K562 (cell line): ENCODE measurements around the gene MFN1. TPM values are rescaled to one million over a fixed set of nuclear protein-coding genes. Genes with fewer than 3 reads are reported as not detected.

Experiments
- ATAC-seq: fragments of 200-7000 bp; cut with Tn5 transposase; 3 replicates; pipeline ENCODE4 v1.9.1; 2020; ENCODE audit warnings: moderate library complexity
- BruUV-seq: library from RNA; stranded (reverse); fragments of 400-500 nt; replicated peaks from 2 replicates; lab custom pipeline; 2021; lab: Mats Ljungman, UMichigan
- CTCF ChIA-PET: fragments of 300-600 bp; formaldehyde crosslinking; extraction: SDS; loops from one replicate; lab custom pipeline; 2021; ENCODE audit warnings: low intra/inter-chr PET ratio; lab: Yijun Ruan, JAX
- POLR2A ChIA-PET: fragments of 300-600, 350-650 bp; sonication (Branson Sonifier 250); formaldehyde crosslinking; extraction: SDS; loops from one replicate; lab custom pipeline; 2021; ENCODE audit warnings: antibody characterized with exemption, inconsistent platforms; lab: Yijun Ruan, JAX
- DNase-seq, 4 experiments: peaks; one replicate each; pipeline versions ENCODE4 v3.0.0 to v3.0.0-alpha.2; 2011 to 2018; ENCODE audit warnings: low spot score in 3 of 4, mixed read lengths in 3 of 4; ENCODE audit errors: extremely low read depth in 1 of 4
- FAIRE-seq: peaks from 2 replicates; lab custom pipeline; 2011; peaks lifted over from hg19 to GRCh38; lab: Jason Lieb, UNC
- H2AFZ ChIP-seq: 2 replicates; pipeline ENCODE4 v1.6.0; 2011; ENCODE audit warnings: low read depth, low read length, control low read depth, inconsistent platforms
- H3K27ac ChIP-seq: fragments of 200-600 bp; 3 replicates; pipeline ENCODE4 v1.8.0; 2011; ENCODE audit warnings: low read depth, mild to moderate bottlenecking, control low read depth, inconsistent platforms, low read length, moderate library complexity, mixed read lengths; ENCODE audit errors: extremely low read depth
- H3K27me3 ChIP-seq, 2 experiments: fragments of 300-600 bp in 1 of 2; 2 replicates in 1 of 2; 3 replicates in 1 of 2; pipeline versions ENCODE4 v1.6.0 to v1.8.0; 2011; ENCODE audit warnings: inconsistent platforms in 2 of 2, low read length in 2 of 2, mild to moderate bottlenecking in 1 of 2, mixed read lengths in 1 of 2, moderate library complexity in 1 of 2; ENCODE audit not compliant: control insufficient read depth in 2 of 2, insufficient read depth in 2 of 2
- H3K36me3 ChIP-seq: fragments of 300-600 bp; 3 replicates; pipeline ENCODE4 v1.8.0; 2011; ENCODE audit warnings: mild to moderate bottlenecking, low read length, inconsistent platforms; ENCODE audit not compliant: control insufficient read depth, insufficient read depth
- H3K4me1 ChIP-seq, 2 experiments: fragments of 200-600 bp in 1 of 2; replicated peaks in 1 of 2; 2 replicates in 1 of 2; 3 replicates in 1 of 2; pipeline versions ENCODE4 v1.5.1 to v1.8.0; 2011; ENCODE audit warnings: inconsistent platforms in 2 of 2, low read length in 2 of 2, mild to moderate bottlenecking in 1 of 2, mixed read lengths in 1 of 2, moderate library complexity in 1 of 2; ENCODE audit not compliant: control insufficient read depth in 2 of 2, insufficient read depth in 2 of 2
- H3K4me2 ChIP-seq: 2 replicates; pipeline ENCODE4 v1.6.1; 2011; ENCODE audit warnings: low read length, control low read depth, inconsistent platforms, mixed read lengths; ENCODE audit not compliant: insufficient read depth
- H3K4me3 ChIP-seq: fragments of 200-600 bp; sonication (generic), shearing (Covaris generic); 2 replicates; pipeline ENCODE4 v1.5.1; 2016; ENCODE audit warnings: control low read depth, inconsistent platforms
- H3K79me2 ChIP-seq: fragments of 200-600 bp; 3 replicates; pipeline ENCODE4 v1.8.0; 2011; ENCODE audit warnings: low read length, inconsistent platforms; ENCODE audit not compliant: control insufficient read depth, insufficient read depth
- H3K9ac ChIP-seq, 2 experiments: 2 replicates each; pipeline versions ENCODE4 v1.6.0 to v1.6.1; 2011; ENCODE audit warnings: low read depth in 2 of 2, low read length in 2 of 2, control low read depth in 1 of 2, inconsistent platforms in 1 of 2, mild to moderate bottlenecking in 1 of 2, mixed read lengths in 1 of 2; ENCODE audit not compliant: insufficient read depth in 1 of 2
- H3K9me1 ChIP-seq: one replicate; pipeline ENCODE4 v1.6.0; 2011; ENCODE audit warnings: inconsistent platforms, mild to moderate bottlenecking, low read length, moderate library complexity; ENCODE audit not compliant: control insufficient read depth, insufficient read depth
- H3K9me3 ChIP-seq: replicated peaks from 2 replicates; pipeline ENCODE4 v1.5.1; 2011; ENCODE audit warnings: low read depth, low read length, inconsistent platforms; ENCODE audit not compliant: control insufficient read depth, insufficient read depth
- H4K20me1 ChIP-seq: replicated peaks from 2 replicates; pipeline ENCODE4 v1.6.1; 2011; ENCODE audit warnings: low read length, inconsistent platforms, mixed read lengths; ENCODE audit not compliant: control insufficient read depth, insufficient read depth
- ELK3 ChIP-seq: fragments of 450-650 bp; formaldehyde crosslinking; IDR thresholded peaks from 2 replicates; pipeline ENCODE4 v1.4.0; 2020; ENCODE audit warnings: mild to moderate bottlenecking
- EWSR1 ChIP-seq: fragments of 450-650 bp; IDR thresholded peaks from 2 replicates; pipeline ENCODE4 v1.6.1; 2018; ENCODE audit warnings: borderline replicate concordance, mild to moderate bottlenecking, low read depth, moderate library complexity; ENCODE audit not compliant: partially characterized antibody
- HLTF ChIP-seq: fragments of 450-650 bp; IDR thresholded peaks from 2 replicates; pipeline ENCODE4 v1.6.1; 2016
- MEF2D ChIP-seq: conservative IDR thresholded peaks from 2 replicates; pipeline ENCODE4 v1.6.1; 2016; ENCODE audit warnings: low read depth, missing genetic modification characterization, missing compliant biosample characterization
- MITF ChIP-seq: IDR thresholded peaks from 2 replicates; pipeline ENCODE4 v1.6.1; 2014; ENCODE audit warnings: antibody characterized with exemption
- NCOA6 ChIP-seq: fragments of 450-650 bp; IDR thresholded peaks from 2 replicates; pipeline ENCODE4 v1.6.1; 2017; ENCODE audit warnings: mild to moderate bottlenecking
- NELFE ChIP-seq: IDR thresholded peaks from 2 replicates; pipeline ENCODE4 v1.6.1; 2011; ENCODE audit warnings: mild to moderate bottlenecking; ENCODE audit not compliant: insufficient read depth, insufficient read length
- NFXL1 ChIP-seq: fragments of 450-650 bp; formaldehyde crosslinking; IDR thresholded peaks from 2 replicates; pipeline ENCODE4 v1.4.0; 2021; ENCODE audit warnings: mild to moderate bottlenecking
- NR2C1 ChIP-seq, 2 experiments: fragments of 450-650 bp; IDR thresholded peaks; 2 replicates each; pipeline ENCODE4 v1.6.1; 2017; ENCODE audit warnings: mild to moderate bottlenecking in 2 of 2, antibody characterized with exemption in 1 of 2, inconsistent platforms in 1 of 2, missing compliant biosample characterization in 1 of 2, missing genetic modification characterization in 1 of 2
- NUFIP1 ChIP-seq: fragments of 450-650 bp; IDR thresholded peaks from 2 replicates; pipeline ENCODE4 v1.6.1; 2018; ENCODE audit not compliant: partially characterized antibody
- RBM15 ChIP-seq: fragments of 200-400 bp; formaldehyde crosslinking; IDR thresholded peaks from 2 replicates; pipeline ENCODE4 v1.6.1; 2018; ENCODE audit warnings: mild to moderate bottlenecking, low read length, moderate library complexity; ENCODE audit not compliant: insufficient read depth
- RBM39 ChIP-seq: fragments of 200-400 bp; formaldehyde crosslinking; optimal IDR thresholded peaks from 2 replicates; pipeline ENCODE3; 2018; ENCODE audit warnings: low read depth, low read length
- SIRT6 ChIP-seq: IDR thresholded peaks from one replicate; pipeline ENCODE4 v1.6.1; 2012; ENCODE audit warnings: low read depth, mild to moderate bottlenecking, control low read depth, inconsistent platforms, low read length, moderate library complexity
- SRSF3 ChIP-seq: fragments of 200-400 bp; formaldehyde crosslinking; IDR thresholded peaks from 2 replicates; pipeline ENCODE4 v1.6.1; 2016; ENCODE audit warnings: mild to moderate bottlenecking, low read length, moderate library complexity; ENCODE audit not compliant: insufficient read depth
- ZEB2 ChIP-seq: fragments of 450-650 bp; IDR thresholded peaks from 2 replicates; pipeline ENCODE4 v1.6.1; 2016
- ZNF175 ChIP-seq: fragments of 200-800 bp; sonication (Bioruptor generic); IDR thresholded peaks from 2 replicates; pipeline ENCODE4 v1.6.1; 2016; ENCODE audit warnings: low read depth, mild to moderate bottlenecking, missing genetic modification characterization, missing compliant biosample characterization
- ZNF280A ChIP-seq: fragments of 450-650 bp; IDR thresholded peaks from 2 replicates; pipeline ENCODE4 v1.6.1; 2018; ENCODE audit warnings: mild to moderate bottlenecking, low read depth; ENCODE audit not compliant: partially characterized antibody
- ZNF695 ChIP-seq: fragments of 450-650 bp; formaldehyde crosslinking; IDR thresholded peaks from 2 replicates; pipeline ENCODE4 v1.4.0; 2020; ENCODE audit warnings: mild to moderate bottlenecking, moderate library complexity
- ZNF717 ChIP-seq: fragments of 250-450 bp; sonication (Bioruptor Pico); IDR thresholded peaks from 2 replicates; pipeline ENCODE4 v1.5.0; 2021
- WGBS: fragments of 100-300 bp; shearing (Covaris generic); methylation state at CpG from one replicate; pipeline ENCODE4 v1.1.6; 2016; ENCODE audit warnings: low coverage, mixed read lengths; ENCODE audit not compliant: insufficient coverage; ENCODE audit errors: missing lambda C conversion rate; 5-methylcytosine and 5-hydroxymethylcytosine counted together
- in situ Hi-C: fragments of 300-500 bp; cut with MboI; formaldehyde crosslinking; loops from 4 replicates; pipeline ENCODE4 v1.15.0; 2018; ENCODE audit warnings: inconsistent platforms, mixed read lengths
- intact Hi-C: fragments of 100-400 bp; cut with micrococcal nuclease; formaldehyde crosslinking; loops from 2 replicates; pipeline ENCODE4 v1.14.2; 2022
- polyA plus RNA-seq, 8 experiments: library from polyadenylated mRNA; depleted of rRNA in 4 of 8; stranded (reverse) in 5 of 8; unstranded in 3 of 8; fragments of >200 nt; fragmentation: Nextera tagmentation in 2 of 8; fragmentation: Illumina TruSeq in 1 of 8; extraction: Ambion mirVana in 2 of 8; extraction: Trizol in 1 of 8; gene quantifications; 2 replicates each; pipeline versions ENCODE4 v1.2.1 to v1.2.3, GENCODE V29; 2011 to 2014; ENCODE audit warnings: inconsistent platforms in 1 of 8, missing spikeins in 1 of 8
- total RNA-seq, 7 experiments: library from RNA; depleted of rRNA in 6 of 7; stranded (reverse); fragments of >200 nt in 6 of 7; fragmentation: Illumina TruSeq in 2 of 7; extraction: Trizol in 2 of 7; gene quantifications; 2 replicates each; pipeline versions ENCODE4 v1.2.1 to v1.2.3, GENCODE V29; 2011 to 2021; ENCODE audit warnings: low replicate concordance in 1 of 7

MFN1 gene
- total and polyA plus RNA-seq, 9 of the 15 experiments (the other 6 are each of a cell fraction or from before 2014, with no cell fraction given), result 10.5 to 42.7 (median 22.6) TPM

GRCh38 chr3:179432451-179432850 lies 84.9 kb downstream of the MFN1 start:
- Histone ChIP-seq H3K36me3 (no peaks in the 10 kb centered on the region; the same call in 2 of the 3 replicates), H3K79me2 (peaks cover 29% of the 10 kb centered on the region; the same call in 2 of the 3 replicates), H3K4me1 (no peaks in the 10 kb centered on the region; a peak in 1 of 5 replicates), H3K9me1 (no peaks in the 10 kb centered on the region), H3K4me2 (no peak overlapping the region), H3K27me3 (no peaks in the 10 kb centered on the region), H3K9me3 (no peaks in the 10 kb centered on the region), H3K4me3 (no peak overlapping the region), H4K20me1 (no peaks in the 10 kb centered on the region), H3K27ac (no peak overlapping the region), H2AFZ (no peak overlapping the region), H3K9ac (no peak overlapping the region)
- TF ChIP-seq SIRT6 (no peak), ZNF717 (CRISPR knock-in tag) (no peak), ZNF695 (CRISPR knock-in tag) (no peak), ZEB2 (no peak), NR2C1 (IDR thresholded peaks at IDR 0.05) (no peak), NR2C1 (tag; IDR thresholded peaks at IDR 0.05) (no peak), SRSF3 (no peak), NCOA6 (no peak), RBM39 (no peak), HLTF (no peak), ZNF280A (no peak), NUFIP1 (no peak), MEF2D (tag) (no peak), ZNF175 (CRISPR knock-in tag) (no peak), NELFE (no peak), MITF (no peak), ELK3 (CRISPR knock-in tag) (no peak), RBM15 (no peak), EWSR1 (no peak), NFXL1 (no peak)
- intact Hi-C loops, result no loop called here
- FAIRE-seq, result no peak
- CTCF ChIA-PET, result no interaction called here
- DNase-seq, result no peak
- BruUV-seq, result no TSS peak
- POLR2A ChIA-PET, result interaction anchor here (1.0 to 3.2 kb wide), 3 partner anchors 11 to 42 kb away, joined by 3 to 14 read pairs (median 3); partner anchors contain the start of gene GNB4
- in situ Hi-C loops, result loop anchor here (25.0 kb wide), 1 partner anchor 1180 kb away; the partner anchor contains the start of gene TTC14
- 100% methylated on average over 1 of the region's 1 CpG for WGBS
- ATAC-seq, result no peak
